CD4-positive, alpha-beta T cell treated with Interferon gamma for 1 hour (primary cell): ENCODE results near the gene PRKCB.
"Not testable (repeated sequence)": the region's sequence is repeated elsewhere in the genome, so short reads cannot be mapped to it uniquely, and the experiment has no call there.

Experiments used
- DNase-seq: peaks from one replicate; pipeline ENCODE4 v3.0.0-alpha.2; 2020

PRKCB gene

GRCh38 chr16:23905027-23905426, 69.2 kb downstream of the PRKCB start:
- DNase-seq: no peak

DNA sequence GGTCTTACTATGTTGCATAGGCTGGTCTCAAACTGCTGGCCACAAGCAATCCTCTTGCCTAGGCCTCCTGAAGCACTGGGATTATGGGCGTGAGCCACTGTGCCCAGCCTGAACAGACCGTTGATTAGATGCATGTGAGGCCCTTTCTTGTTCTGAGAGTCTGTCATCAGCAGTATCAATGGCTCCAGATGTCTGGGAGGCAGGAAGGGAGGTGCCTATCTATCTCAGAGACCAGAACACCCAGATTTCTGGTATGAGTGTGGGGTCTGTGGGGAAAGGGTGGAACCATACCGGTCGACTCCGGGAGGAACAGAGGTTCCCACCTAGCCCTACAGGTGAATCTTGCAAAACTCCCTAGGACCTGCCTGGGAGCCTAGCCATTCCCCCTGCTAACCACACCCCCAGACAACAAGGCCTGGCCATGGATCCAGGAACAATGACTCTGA, 71.7 kb downstream of the PRKCB start:
- DNase-seq: no peak

- DNase-seq: no peak
These were observed 72.1 kb downstream of the PRKCB start for GRCh38 chr16:23907903-23908302.

DNA sequence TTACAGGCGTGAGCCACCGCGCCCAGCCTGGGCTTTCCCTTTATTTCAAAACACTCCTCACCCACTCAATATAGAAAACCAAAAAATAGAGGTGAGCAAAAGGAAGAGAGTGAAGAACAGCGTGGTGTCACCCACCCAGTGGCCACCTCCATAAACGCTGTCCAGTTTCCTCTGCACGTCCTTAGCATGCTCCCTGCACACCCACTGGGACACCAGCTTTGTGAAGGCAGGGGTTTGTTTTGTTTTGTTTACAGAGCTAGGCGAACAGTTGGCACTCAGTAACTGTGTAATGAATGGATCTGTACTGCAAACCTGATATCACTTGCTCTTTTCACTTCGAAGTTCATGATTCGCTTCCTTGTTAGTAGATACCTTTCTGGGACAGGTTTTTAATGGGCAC, 73.0 kb downstream of the PRKCB start:
- no peak for DNase-seq

DNA sequence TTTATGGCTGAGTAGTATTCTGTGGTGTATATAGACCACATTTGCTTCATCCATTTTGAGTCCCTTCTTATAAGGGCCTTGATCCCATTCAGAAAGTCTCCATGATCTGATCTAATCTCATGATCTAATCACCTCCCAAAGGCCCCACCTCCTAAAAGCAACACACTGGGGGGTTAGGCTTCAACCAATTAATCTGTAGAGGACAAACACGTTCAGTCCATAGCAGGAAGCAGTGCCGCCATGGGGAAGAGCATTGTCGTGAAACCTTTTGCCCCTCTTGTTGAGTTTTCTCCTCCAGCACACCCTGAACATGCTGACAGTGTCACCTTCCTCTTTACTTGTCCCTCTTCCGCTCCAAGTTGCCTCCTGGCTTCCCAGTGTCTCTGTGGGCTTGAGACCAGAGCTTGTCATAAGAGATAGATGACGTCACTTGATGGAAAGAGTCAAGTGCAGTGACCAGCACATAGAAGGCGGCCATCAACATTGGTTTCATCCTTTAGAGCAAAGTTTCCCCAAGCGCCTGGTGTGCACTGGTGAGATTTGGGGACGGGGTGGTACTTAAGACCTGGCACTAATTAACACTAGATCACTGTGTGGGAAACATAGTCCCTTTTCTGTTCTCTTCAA, 74.1 kb downstream of the PRKCB start:
- no peak for DNase-seq

DNA sequence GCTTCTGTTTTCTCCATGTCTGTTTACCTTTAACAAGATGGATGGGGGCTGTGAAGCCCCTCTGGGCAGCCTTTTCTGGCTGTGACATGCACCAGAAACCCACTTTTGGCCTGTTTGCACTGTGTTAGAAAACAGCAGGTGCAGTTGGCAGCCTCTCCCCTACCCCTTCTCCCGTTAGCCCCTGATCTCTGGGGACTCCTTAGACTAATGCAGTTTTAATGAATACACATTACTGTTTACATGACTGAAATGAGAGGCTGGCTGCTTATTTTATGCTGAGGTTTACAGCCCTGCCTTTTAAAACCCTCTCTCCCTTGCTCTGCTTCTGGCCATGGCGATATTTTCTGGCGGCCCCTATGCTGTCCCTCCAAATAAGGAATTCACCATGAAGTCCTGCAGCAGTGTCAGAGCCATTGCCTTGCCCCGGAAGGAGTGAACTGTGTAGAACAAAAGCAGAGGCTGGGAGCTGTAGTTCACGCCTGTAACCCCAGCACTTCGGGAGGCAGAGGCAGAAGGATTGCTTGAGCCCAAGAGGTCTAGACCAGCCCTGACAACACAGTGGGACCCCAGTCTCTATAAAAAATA, 79.3 kb downstream of the PRKCB start:
- DNase-seq: no peak

DNA sequence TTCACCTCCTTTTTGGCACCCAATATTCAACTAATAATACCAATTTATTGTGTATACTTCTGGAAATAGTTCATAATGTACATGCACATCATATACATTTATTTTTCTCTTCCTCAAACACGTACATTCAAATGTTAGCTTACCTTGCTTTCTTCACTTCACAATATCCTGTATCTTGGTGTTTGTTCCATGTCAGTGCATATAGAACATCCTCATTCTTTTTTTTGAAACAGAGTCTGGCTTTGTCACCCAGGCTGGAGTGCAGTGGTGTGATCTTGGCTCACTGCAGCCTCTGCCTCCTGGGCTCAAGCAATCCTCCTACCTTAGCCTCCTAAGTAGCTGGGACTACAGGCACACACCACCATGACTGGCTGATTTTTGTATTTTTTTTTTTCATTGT, 80.8 kb downstream of the PRKCB start:
- DNase-seq: not testable (repeated sequence)

DNA sequence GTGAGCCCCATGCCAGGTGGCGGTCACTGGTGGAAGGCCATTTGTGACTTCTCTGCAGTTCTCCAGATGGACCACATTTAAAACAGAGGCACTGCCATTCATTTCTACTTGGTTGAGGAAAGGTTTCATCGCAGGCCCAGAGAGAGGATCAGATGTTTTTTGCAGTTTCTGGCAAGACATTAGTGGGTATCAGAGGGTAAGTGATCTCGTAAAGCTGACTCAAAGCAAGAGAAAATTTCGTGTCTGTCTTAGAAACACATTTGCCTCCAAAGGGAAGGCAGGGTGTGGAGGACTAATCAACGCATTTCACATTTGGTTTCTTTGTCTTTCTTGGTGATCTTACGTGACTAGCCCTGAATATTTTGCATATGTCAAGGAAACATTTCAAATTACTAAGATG, 81.8 kb downstream of the PRKCB start:
- DNase-seq: no peak

GRCh38 chr16:23920446-23920845, 84.7 kb downstream of the PRKCB start:
- DNase-seq: no peak

DNA sequence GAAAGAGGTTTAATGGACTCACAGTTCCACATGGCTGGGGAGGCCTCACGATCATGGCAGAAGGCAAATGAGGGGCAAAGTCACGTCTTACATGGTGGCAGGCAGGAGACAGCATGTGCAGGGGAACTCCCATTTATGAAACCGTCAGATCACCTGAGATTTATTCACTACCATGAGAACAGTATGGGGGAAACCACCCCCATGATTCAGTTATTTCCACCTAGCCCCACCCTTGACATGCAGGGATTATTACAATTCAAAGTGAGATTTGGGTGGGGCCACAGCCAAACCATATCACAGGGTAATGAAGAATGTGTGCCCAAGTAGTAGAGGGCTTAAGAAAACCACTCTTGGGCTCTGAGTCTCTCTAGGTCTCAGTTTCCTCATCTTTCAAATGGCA, 85.1 kb downstream of the PRKCB start:
- DNase-seq: no peak

GRCh38 chr16:23922406-23922805, 86.6 kb downstream of the PRKCB start:
- no peak for DNase-seq

- peak; percentile 9 for DNase-seq
These were observed 88.3 kb downstream of the PRKCB start for GRCh38 chr16:23924128-23924527.

- DNase-seq: no peak
These were observed 92.0 kb downstream of the PRKCB start for GRCh38 chr16:23927796-23928195.

- no peak for DNase-seq
These were observed 93.5 kb downstream of the PRKCB start for GRCh38 chr16:23929237-23929636.

DNA sequence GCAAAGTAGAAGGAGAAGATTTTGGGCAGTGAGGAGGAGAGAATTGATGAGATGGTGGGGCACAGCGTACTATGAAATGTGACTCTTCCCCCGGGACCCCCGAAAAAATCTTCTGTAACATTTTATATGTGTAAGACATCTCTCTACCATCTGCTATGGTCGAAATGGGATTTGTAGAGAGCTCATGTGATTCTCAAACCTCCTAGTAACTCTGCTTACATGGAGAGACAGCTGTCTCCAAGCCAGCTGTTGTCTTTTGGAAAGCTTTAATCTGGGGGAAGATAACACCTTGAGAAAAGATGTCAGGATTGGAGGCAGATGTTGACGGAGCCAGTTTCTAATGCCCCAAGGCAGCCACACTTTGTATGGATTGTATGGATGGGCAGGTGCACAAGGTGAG, 94.1 kb downstream of the PRKCB start:
- no peak for DNase-seq

DNA sequence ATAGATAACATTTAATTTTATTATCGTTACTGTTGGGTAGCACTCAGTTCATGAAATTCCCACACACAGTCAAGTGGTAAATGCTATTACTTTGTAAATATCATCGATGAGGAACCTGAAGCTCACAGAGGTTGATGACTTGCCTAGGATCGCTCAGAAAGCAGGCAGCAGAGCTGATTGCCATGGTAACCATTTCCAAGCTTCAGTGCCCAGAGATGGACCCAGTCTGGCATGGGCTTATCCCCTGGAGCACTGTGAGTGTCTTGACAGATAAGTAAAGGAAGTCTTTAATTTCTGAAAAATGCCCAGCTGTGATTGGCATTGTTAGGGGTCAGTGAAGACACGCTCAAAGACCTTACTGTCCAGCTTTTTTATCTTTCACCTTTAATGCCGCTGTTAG, 95.0 kb downstream of the PRKCB start:
- no peak for DNase-seq

DNA sequence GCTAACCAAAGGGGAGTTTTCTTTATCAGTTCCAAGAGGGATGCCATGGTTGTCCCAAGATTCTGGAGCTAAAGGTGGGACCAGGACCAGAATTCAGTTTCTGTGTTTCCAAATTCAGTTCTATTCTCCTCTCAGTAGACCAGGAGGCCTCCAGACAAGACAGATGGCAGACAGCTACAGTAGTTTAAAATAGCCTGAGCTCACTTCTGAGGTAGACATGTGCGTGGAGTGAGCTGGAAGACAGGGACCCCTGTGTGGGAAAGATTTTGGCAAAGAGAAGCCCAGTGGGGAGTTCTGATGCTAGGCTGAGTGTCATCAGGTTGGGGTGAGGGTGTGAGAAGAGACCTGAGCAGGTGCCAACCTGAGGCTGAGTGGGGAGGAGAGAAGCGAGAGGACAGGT, 95.4 kb downstream of the PRKCB start:
- DNase-seq: no peak

DNA sequence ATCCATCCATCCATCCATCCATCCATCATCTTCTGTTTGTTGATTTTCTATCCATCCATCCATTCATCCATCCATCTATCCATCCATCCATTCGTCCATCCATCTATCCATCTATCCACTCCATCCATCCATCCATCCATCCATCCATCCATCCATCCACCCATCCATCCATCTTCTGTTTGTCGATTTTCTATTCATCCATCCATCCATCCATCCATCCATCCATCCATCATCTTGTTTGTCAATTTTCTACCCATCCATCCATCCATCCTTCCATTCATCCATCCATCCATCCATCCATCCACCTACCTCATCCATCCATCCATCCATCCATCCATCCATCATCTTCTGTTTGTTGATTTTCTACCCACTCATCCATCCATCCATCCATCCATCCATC, 97.9 kb downstream of the PRKCB start:
- not testable (repeated sequence) for DNase-seq

GRCh38 chr16:23934610-23935236, 98.9 kb downstream of the PRKCB start:
- DNase-seq: no peak

DNA sequence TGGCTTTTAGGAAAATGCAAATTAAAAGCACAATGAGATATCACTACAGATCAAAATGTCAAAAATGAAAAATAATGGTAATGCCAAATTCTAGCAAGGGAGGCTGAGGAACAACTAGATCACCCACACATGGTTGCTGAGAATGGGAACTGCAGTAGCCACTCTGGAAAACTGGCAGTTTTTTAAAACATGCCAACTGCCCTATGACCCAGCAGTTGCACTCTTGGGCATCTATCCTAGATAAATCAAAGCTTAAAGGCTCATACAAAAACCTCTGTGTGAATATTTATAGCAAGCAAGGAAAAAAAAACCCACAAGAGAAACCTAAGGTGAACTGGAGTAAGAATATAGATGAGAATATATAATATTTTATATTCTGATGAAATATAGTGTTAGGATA, 104.3 kb downstream of the PRKCB start:
- no peak for DNase-seq

GRCh38 chr16:23941025-23941424, 105.2 kb downstream of the PRKCB start:
- DNase-seq: no peak

DNA sequence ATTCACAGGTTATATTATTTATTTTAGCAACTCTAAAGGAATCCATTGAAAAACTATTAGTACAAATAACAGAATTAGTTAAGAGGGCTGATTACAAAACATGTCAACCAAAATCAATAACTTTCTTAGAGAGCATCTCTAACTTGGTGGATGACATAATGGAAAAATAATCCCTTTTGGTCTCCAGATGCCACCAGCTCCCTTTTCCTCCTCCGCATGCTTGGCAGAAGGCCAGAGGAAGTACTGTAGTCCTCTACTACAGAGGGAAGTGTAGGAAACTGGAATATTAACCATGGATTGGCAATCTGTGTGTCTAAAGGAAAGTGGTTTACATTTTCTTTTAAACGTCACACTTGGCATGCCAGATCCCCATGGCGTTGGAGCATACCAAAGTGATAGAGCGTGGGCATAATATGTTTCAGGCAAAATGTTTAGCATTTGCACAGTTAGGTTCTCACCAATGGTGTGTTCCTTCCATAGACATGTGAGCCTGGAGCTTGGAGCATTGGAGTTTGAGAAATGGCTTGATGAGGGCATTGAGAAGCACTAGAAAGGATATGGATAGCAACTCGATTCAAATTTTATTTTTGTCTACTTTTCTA, 106.3 kb downstream of the PRKCB start:
- no peak for DNase-seq

DNA sequence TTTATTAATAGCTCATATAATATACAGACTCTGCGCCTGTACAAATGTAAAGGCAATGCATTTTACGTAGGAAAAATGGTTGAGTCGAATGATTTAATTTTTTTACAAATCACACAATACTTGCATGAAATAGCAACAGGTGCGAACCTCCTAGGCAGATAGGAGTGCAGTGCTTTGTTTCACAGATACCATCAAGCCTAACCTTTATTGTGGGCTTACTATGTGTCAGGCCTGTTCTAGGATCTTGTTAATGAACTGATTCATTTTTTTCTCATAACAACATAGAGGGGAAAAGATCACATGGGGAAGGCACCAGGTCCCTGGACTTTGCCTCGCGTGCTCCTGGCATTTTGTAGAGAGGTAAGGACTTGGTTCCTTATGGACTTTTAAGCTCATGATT, 107.8 kb downstream of the PRKCB start:
- DNase-seq: no peak

- no peak for DNase-seq
These were observed 108.6 kb downstream of the PRKCB start for GRCh38 chr16:23944381-23944780.
